Activated CD4-positive, CD25-positive, alpha-beta regulatory T cell treated with anti-CD3 and anti-CD28 coated beads, Interleukin-2, amount 50 U/mL, for 16 hours (primary cell): ENCODE results near the gene RPS19.

ENCODE experiments used
- DNase-seq: peaks from one replicate; pipeline ENCODE4 v3.0.0-alpha.2; 2020; ENCODE audit warnings: low read depth, low spot score

The RPS19 gene

GRCh38 chr19:41859618-41860418 lies at the start of gene RPS19:
Gene RPS19 (plus strand): TSS chr19:41860255. CDS start chr19:41860775, 520 bp downstream.
- peak; percentile 97 for DNase-seq

- DNase-seq, result no peak
Observed at GRCh38 chr19:41810301-41810700, 49.8 kb upstream of the RPS19 start.

- no peak for DNase-seq
Observed at GRCh38 chr19:41811036-41811435, 49.0 kb upstream of the RPS19 start.

GRCh38 chr19:41811981-41812380 lies 48.1 kb upstream of the RPS19 start:
- DNase-seq, result no peak

- no peak for DNase-seq
Observed at GRCh38 chr19:41813911-41814310, 46.1 kb upstream of the RPS19 start.

- no peak for DNase-seq
Observed at GRCh38 chr19:41815301-41815700, 44.8 kb upstream of the RPS19 start.

- DNase-seq, result no peak
Observed at GRCh38 chr19:41816761-41817160, 43.3 kb upstream of the RPS19 start.

- no peak for DNase-seq
Observed at GRCh38 chr19:41821003-41821735, 38.9 kb upstream of the RPS19 start.

GRCh38 chr19:41837981-41838708 lies 21.9 kb upstream of the RPS19 start:
- DNase-seq, result no peak

- no peak for DNase-seq
Observed at GRCh38 chr19:41839211-41839610, 20.8 kb upstream of the RPS19 start.

GRCh38 chr19:41843371-41843770 lies 16.7 kb upstream of the RPS19 start:
- DNase-seq, result no peak

GRCh38 chr19:41844601-41845000 lies 15.5 kb upstream of the RPS19 start, which contains the start of gene LYPD4:
Gene LYPD4 (minus strand): TSS chr19:41844683. CDS start chr19:41839285, 5,398 bp downstream.
- no peak for DNase-seq

- no peak for DNase-seq
Observed at GRCh38 chr19:41845001-41845050, 15.2 kb upstream of the RPS19 start, which contains the start of gene DMRTC2. Gene DMRTC2 (plus strand): TSS chr19:41845042. CDS start chr19:41847429, 2,387 bp downstream.

- no peak for DNase-seq
Observed at GRCh38 chr19:41845051-41845590, 14.9 kb upstream of the RPS19 start.

- no peak for DNase-seq
Observed at GRCh38 chr19:41847351-41848105, 12.5 kb upstream of the RPS19 start.

GRCh38 chr19:41848666-41849065 lies 11.4 kb upstream of the RPS19 start:
- DNase-seq, result no peak

GRCh38 chr19:41849067-41849466 lies 11.0 kb upstream of the RPS19 start:
- no peak for DNase-seq

- no peak for DNase-seq
Observed at GRCh38 chr19:41850381-41850780, 9.7 kb upstream of the RPS19 start.

- no peak for DNase-seq
Observed at GRCh38 chr19:41851456-41851855, 8.6 kb upstream of the RPS19 start.

GRCh38 chr19:41853344-41853743 lies 6.7 kb upstream of the RPS19 start:
- DNase-seq, result no peak

- DNase-seq, result no peak
Observed at GRCh38 chr19:41853768-41854167, 6.3 kb upstream of the RPS19 start.

GRCh38 chr19:41859213-41859617 lies 840 bp upstream of the RPS19 start:
- DNase-seq, result no peak
